ENCODE measurements around the gene CDH23.

Gene CDH23

GRCh38 chr10:71727105-71727737, 330.5 kb downstream of the CDH23 start:
- TF ChIP-seq REST (IDR thresholded peaks at IDR 0.05; ENCODE audit: insufficient read depth in 1 of 2, low read depth in 2 of 2, low read length in 2 of 2) (no peak), TAF1 (IDR thresholded peaks at IDR 0.05; ENCODE audit: borderline replicate concordance, insufficient read depth, low read length) (no peak), FOXP2 (optimal IDR thresholded peaks at IDR 0.05; ENCODE audit: borderline replicate concordance, extremely low read depth, extremely low read length, insufficient read depth) (no peak), SIN3A (IDR thresholded peaks at IDR 0.05; ENCODE audit: borderline replicate concordance, insufficient read depth, low read length) (no peak), POLR2AphosphoS5 (IDR thresholded peaks at IDR 0.05; ENCODE audit: low read depth, low read length) (no peak)

GRCh38 chr10:71727738-71728737, 331.3 kb downstream of the CDH23 start:
- no peak for TF ChIP-seq POLR2AphosphoS5 (IDR thresholded peaks at IDR 0.05; ENCODE audit: low read depth, low read length)
- no peak for TF ChIP-seq REST (IDR thresholded peaks at IDR 0.05; ENCODE audit: insufficient read depth in 1 of 2, low read depth in 2 of 2, low read length in 2 of 2)
- TF ChIP-seq SIN3A (IDR thresholded peaks at IDR 0.05; ENCODE audit: borderline replicate concordance, insufficient read depth, low read length) = no peak
- TF ChIP-seq TAF1 (IDR thresholded peaks at IDR 0.05; ENCODE audit: borderline replicate concordance, insufficient read depth, low read length) = no peak
- no peak for TF ChIP-seq FOXP2 (optimal IDR thresholded peaks at IDR 0.05; ENCODE audit: borderline replicate concordance, extremely low read depth, extremely low read length, insufficient read depth)

- no peak for TF ChIP-seq TAF1 (IDR thresholded peaks at IDR 0.05; ENCODE audit: borderline replicate concordance, insufficient read depth, low read length)
- TF ChIP-seq POLR2AphosphoS5 (IDR thresholded peaks at IDR 0.05; ENCODE audit: low read depth, low read length) = no peak
These were observed 332.5 kb downstream of the CDH23 start for GRCh38 chr10:71729161-71729636.

- TF ChIP-seq TAF1 (IDR thresholded peaks at IDR 0.05; ENCODE audit: borderline replicate concordance, insufficient read depth, low read length) (no peak), REST (IDR thresholded peaks at IDR 0.05; ENCODE audit: insufficient read depth in 1 of 2, low read depth in 2 of 2, low read length in 2 of 2) (no peak), POLR2AphosphoS5 (IDR thresholded peaks at IDR 0.05; ENCODE audit: low read depth, low read length) (no peak), FOXP2 (optimal IDR thresholded peaks at IDR 0.05; ENCODE audit: borderline replicate concordance, extremely low read depth, extremely low read length, insufficient read depth) (no peak), SIN3A (IDR thresholded peaks at IDR 0.05; ENCODE audit: borderline replicate concordance, insufficient read depth, low read length) (no peak)
These were observed 335.1 kb downstream of the CDH23 start for GRCh38 chr10:71731791-71732190.

DNA sequence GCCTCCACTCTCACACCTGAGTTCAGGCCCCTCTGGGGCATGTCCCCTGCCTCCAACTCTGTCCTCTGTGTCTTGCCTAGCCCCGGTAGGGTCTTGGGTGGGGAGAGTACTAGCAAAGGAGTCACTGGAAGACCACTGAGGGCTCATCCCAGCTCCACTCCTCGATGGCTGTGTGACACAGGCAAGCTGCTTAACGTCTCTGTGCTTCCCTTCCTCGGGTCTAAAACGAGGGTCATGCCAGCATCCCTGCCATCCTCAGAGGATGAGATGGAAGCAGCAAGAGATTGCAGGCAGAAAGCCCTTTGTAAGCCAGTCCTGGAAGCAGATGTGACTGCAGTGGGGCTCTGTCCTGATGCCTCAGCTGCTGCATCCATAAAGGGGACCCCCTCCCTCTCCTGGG, 338.1 kb downstream of the CDH23 start:
- no peak for TF ChIP-seq TAF1 (IDR thresholded peaks at IDR 0.05; ENCODE audit: borderline replicate concordance, insufficient read depth, low read length)
- no peak for TF ChIP-seq SIN3A (IDR thresholded peaks at IDR 0.05; ENCODE audit: borderline replicate concordance, insufficient read depth, low read length)
- TF ChIP-seq REST (IDR thresholded peaks at IDR 0.05; ENCODE audit: insufficient read depth in 1 of 2, low read depth in 2 of 2, low read length in 2 of 2) = no peak
- no peak for TF ChIP-seq FOXP2 (optimal IDR thresholded peaks at IDR 0.05; ENCODE audit: borderline replicate concordance, extremely low read depth, extremely low read length, insufficient read depth)
- TF ChIP-seq POLR2AphosphoS5 (IDR thresholded peaks at IDR 0.05; ENCODE audit: low read depth, low read length) = no peak
